T-helper 2 cell (primary cell): Measurements from ENCODE around the gene POLR1A.
"Not testable (repeated sequence)": the region's sequence is repeated elsewhere in the genome, so short reads cannot be mapped to it uniquely, and the experiment has no call there.

ENCODE experiments used
- DNase-seq, 5 experiments: peaks; one replicate each; pipeline versions ENCODE4 v3.0.0 to v3.0.0-alpha.2; 2012 to 2022

Gene POLR1A

DNA sequence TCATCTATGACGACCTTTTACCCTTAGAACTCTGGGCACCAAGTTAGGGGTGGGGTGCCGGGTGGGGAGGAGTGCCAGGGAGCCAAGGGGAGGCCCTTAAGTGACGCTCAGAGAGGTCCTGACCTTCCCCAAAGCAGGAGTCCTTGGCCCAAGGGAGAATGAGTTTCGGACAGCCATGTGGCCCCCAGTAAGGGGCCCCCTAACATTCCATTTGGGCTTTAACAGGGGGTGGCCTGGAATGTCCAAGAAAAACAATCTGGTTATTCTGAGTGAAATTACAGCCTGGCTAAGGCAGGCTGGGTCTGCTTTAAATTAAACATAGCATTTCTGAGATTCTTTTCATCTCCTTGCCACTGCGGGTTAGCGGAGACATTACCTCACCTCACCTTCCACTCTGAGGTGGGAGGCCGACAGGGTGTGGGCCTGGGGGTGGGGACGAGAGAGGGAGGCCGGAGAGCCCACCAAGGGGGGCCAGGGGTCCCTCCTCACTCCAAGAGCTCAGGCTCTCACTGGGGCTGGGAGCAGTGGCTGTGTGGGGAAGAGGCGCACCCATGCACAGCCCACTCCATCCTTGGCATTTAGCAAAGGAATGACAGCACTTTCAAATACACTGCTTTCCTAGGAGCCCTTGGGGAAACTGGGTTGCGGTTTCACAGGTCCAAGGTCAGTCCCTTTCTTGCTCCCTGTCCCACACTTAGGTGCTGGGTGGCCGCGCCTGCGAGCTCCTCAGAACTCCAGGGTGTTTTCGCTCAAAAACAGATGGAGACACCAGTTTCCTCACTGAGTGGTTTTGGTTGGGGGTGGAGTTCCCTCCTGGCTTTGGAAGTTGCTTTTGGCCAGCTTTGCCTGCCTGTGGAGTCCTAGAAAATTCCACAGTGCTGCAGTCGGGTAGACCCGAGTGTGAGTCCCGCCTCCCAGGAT lies 107.4 kb downstream of the POLR1A start:
- DNase-seq = no peak

DNA sequence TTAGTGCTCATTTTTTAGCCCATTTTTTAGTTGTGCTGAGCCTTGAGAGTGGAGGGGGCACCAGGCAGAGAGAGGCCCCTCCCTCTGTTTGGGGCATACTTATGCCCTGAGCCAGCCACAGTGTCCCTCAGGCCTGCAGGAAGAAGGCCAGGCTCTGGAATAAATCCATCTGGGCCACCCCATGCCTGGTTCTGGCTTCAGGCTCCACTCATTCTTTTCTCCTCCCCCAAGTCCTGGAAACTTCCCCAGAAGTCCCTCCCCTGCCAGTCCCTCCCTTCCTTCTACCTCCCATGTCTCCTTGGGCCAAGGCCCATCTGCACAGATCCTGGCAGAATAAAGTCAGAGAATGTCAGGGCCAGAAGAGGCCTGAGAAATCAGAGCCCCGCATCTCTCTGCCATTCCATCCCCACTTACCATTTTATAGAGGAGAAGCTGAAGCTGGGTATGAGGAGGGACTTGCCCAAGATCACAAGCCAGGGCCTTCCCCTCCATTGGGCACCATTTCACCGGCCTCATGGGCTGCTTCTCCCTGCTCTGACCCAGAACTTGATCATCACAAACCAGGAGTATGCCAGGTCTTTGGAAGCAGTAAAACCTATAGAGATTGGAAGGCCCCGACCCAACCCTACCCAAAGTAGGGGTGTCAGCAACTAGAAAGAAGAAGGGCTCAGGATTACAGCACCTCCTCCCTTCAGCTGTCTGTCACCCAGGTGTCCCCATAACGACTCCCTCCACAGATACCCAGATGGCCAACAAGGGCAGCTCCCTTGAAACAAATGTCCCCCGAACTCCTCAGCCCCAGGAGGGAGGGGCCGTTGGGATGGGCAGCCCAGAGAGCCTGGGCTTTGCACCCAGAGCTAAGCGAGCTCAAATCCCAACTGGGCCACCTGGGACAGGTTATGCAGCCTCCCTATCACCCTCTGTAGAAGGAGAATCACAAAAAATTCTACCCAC lies 108.4 kb downstream of the POLR1A start:
- DNase-seq = no peak

- DNase-seq = no peak
Measured at GRCh38 chr2:85996591-85996990, 109.1 kb downstream of the POLR1A start.

GRCh38 chr2:85995648-85996529 lies 109.8 kb downstream of the POLR1A start:
- no peak for DNase-seq

- no peak for DNase-seq
Measured at GRCh38 chr2:85994897-85995647, 110.6 kb downstream of the POLR1A start.

DNA sequence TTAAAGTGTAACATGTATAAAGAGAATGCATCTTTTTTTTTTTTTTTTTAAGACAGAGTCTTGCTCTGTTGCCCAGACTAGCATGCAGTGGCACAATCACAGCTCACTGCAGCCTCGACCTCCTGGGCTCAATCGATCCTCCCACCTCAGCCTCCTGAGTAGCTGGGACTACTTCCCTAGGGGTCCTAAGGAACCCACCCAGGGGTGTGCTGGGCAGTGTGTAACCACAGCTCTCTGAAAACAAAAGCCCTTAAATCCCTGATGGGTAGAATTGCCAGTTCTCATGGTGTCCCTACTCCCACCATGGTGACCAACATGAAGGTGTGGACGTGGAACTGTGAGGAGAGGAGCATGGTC lies 111.3 kb downstream of the POLR1A start:
- no peak for DNase-seq

- no peak for DNase-seq
Measured at GRCh38 chr2:85992611-85993010, 113.1 kb downstream of the POLR1A start.

DNA sequence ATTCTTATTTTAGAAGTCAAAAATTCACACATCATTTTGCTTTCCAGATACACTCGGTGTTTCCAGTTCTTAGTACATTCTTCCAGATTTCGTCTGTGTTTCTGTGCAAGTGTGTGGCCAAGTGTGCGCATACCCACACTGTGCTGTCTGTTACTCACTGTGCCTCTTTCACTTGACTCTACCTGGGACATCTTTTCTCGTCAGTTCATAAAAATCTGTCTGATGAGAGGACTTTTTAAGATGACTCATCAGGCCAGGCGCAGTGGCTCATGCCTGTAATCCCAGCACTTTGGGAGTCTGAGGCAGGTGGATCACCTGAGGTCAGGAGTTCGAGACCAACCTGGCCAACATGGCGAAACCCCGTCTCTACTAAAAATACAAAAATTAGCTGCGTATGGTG lies 113.6 kb downstream of the POLR1A start:
- not testable (repeated sequence) for DNase-seq

GRCh38 chr2:85990084-85990483 lies 115.6 kb downstream of the POLR1A start:
- no peak for DNase-seq

DNA sequence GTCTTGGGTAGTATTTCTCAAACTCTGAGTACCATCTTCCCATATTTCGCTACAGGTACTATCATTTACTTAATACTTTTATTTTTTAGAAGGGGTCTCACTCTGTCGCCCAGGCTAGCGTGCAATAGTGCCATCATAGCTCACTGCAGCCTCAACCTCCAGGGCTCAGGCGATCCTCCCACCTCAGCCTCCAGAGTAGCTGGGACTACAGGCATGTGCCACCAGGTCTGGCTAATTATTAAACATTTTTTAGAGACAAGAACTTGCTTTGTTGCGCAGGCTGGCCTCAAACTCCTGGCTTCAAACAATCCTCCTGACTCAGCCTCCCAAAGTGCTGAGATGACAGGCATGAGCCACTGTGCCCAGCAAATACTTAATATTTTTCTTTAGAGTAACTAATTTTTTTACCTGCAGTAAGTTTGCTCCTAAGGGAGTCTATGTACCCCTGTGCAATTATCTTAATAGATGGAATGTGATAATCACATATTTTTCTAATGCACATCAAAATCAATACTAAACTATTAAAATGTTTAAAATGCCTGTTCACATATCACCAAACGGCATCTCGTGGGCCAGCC lies 116.3 kb downstream of the POLR1A start:
- no peak for DNase-seq

DNA sequence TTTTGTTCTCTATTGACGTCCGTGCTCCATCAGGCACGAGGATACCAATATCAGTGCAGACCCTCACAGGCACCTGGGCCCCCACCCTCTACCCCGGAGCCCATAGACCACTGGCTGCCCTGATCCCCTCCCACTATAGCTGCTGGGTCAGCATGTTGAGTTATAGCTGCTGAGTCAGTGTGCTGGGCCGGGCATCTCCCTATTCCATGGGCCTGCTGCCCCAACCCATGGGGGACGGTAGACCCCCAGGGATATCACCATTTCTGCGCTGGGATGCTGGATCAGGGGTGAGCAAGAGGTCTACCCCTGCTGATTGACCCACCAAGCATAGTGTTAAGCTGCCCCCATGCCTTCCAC lies 116.8 kb downstream of the POLR1A start:
- no peak for DNase-seq

- DNase-seq = no peak
Measured at GRCh38 chr2:85988175-85988913, 117.3 kb downstream of the POLR1A start.

GRCh38 chr2:85987266-85988174 lies 118.2 kb downstream of the POLR1A start:
- DNase-seq = no peak

DNA sequence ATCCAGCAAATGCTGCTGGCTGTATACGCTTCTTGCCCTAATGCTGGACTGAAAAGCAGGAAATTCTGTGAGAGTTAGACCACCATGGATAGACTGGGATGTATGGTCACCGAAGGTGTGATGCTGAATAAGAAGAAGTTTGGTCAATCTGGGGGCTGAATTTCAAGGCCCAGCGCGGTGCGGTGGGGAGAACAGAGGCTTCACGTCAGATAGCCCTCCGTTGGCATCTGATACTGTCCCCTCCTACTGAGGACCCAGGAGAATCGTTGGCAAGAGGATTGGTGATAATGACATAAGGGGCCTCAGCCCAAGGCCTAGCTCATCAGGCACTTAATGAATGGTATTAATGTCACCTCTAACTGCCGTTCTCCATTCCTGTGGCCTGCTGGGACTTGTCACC lies 119.6 kb downstream of the POLR1A start:
- DNase-seq = no peak

GRCh38 chr2:85984788-85985187 lies 120.9 kb downstream of the POLR1A start:
- DNase-seq = no peak

DNA sequence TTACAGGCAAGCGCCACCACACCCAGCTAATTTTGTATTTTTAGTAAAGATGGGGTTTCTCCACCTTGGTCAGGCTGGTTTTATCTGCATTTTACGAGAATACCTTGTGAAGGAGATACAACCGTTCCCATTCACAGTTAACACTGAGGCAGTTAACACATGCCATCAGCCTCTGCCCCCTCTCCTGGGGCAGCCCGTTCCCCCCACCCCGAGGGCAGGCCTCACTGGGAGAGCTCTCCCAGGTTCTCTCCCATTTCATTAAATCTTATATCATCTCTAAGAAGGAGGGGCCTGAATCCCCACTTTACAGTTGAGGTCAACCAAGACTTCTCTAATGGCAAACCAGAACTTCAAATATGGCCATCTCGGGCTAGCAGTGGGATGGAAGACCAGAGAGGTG lies 121.9 kb downstream of the POLR1A start:
- DNase-seq = no peak

GRCh38 chr2:85981579-85982247 lies 124.0 kb downstream of the POLR1A start:
- no peak for DNase-seq

DNA sequence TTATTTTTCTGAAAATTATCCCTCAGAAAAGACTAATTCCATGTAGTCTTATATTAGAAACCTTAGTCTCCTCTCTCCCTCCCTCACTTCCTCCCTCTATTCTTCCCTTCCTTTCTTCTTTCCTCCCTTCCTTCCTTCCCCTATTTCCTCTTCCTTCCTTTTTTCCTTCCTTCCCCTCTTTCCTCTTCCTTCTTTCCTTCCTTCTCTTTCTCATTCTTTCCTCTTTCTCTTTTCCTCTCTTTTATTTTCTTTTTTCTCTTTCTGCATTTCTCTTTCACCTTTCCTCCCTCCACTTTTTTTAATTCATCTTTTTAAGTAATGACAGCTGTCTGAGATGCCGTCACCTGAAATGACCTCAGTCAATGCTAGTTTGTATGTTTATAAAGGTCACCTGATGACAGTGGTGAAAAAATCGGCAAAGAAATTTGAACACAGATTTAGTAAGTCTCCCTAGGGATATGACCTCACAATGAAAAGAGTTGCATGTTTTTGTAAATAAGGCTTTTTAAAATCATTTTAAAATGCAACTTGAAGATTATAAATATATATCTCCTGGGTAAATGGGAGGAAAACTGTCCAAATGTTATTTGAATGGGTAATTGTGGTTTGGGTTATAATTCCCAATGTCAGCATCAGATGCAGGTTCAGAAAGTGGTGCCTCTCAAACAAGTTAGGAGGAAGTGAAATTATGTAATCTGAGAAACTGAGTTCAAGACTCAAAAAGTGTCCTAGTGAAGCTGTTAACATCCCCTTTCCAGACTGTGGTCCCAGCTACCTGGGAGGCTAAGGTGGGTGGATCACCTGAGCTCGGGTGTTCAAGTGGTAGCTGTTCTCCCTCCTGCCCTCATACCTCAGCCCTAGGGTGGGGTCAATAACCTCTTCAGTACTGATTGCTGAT lies 126.6 kb downstream of the POLR1A start:
- DNase-seq = no peak
